ENCODE measurements around the gene SEC11C.
"Not testable (repeated sequence)": the region's sequence is repeated elsewhere in the genome, so short reads cannot be mapped to it uniquely, and the experiment has no call there.

The SEC11C gene

GRCh38 chr18:59139615-59140301 is at the start of gene SEC11C:
TSS of gene SEC11C (plus strand) at chr18:59139884. CDS start at chr18:59139949, 65 bp downstream.
- DNase-seq: peak; percentile 96

- no peak for DNase-seq
These were observed 48.6 kb upstream of the SEC11C start for GRCh38 chr18:59090966-59091603.

GRCh38 chr18:59093668-59094067 is 46.0 kb upstream of the SEC11C start:
- DNase-seq: no peak

- DNase-seq: no peak
These were observed 45.1 kb upstream of the SEC11C start for GRCh38 chr18:59094569-59094968.

- DNase-seq: no peak
These were observed 43.4 kb upstream of the SEC11C start for GRCh38 chr18:59096098-59096789.

GRCh38 chr18:59101830-59102414 is 37.8 kb upstream of the SEC11C start:
- DNase-seq: no peak

GRCh38 chr18:59109375-59109774 is 30.3 kb upstream of the SEC11C start:
- DNase-seq: no peak

- no peak for DNase-seq
These were observed 25.5 kb upstream of the SEC11C start for GRCh38 chr18:59114160-59114559.

GRCh38 chr18:59123588-59124369 is 15.9 kb upstream of the SEC11C start:
- DNase-seq: no peak

- DNase-seq: no peak
These were observed 15.3 kb upstream of the SEC11C start for GRCh38 chr18:59124370-59124704.

GRCh38 chr18:59127047-59127446 is 12.6 kb upstream of the SEC11C start:
- no peak for DNase-seq

GRCh38 chr18:59129951-59130703 is 9.6 kb upstream of the SEC11C start:
- DNase-seq: no peak

- DNase-seq: no peak
These were observed 6.7 kb upstream of the SEC11C start for GRCh38 chr18:59132810-59133465.

- DNase-seq: peak; percentile 92
These were observed 431 bp upstream of the SEC11C start for GRCh38 chr18:59139291-59139614.

GRCh38 chr18:59140302-59140885 is 710 bp downstream of the SEC11C start:
- DNase-seq: no peak

GRCh38 chr18:59141294-59142068 is 1.8 kb downstream of the SEC11C start:
- DNase-seq: no peak

GRCh38 chr18:59142274-59142673 is 2.6 kb downstream of the SEC11C start:
- DNase-seq: no peak

- DNase-seq: not testable (repeated sequence)
These were observed 3.2 kb downstream of the SEC11C start for GRCh38 chr18:59142800-59143416.

GRCh38 chr18:59143441-59143840 is 3.8 kb downstream of the SEC11C start:
- DNase-seq: no peak

- no peak for DNase-seq
These were observed 4.8 kb downstream of the SEC11C start for GRCh38 chr18:59144483-59144882.
